Measurements from ENCODE around the gene TYW1.
"Not testable (repeated sequence)": the region's sequence is repeated elsewhere in the genome, so short reads cannot be mapped to it uniquely, and the experiment has no call there.

TYW1 gene

DNA sequence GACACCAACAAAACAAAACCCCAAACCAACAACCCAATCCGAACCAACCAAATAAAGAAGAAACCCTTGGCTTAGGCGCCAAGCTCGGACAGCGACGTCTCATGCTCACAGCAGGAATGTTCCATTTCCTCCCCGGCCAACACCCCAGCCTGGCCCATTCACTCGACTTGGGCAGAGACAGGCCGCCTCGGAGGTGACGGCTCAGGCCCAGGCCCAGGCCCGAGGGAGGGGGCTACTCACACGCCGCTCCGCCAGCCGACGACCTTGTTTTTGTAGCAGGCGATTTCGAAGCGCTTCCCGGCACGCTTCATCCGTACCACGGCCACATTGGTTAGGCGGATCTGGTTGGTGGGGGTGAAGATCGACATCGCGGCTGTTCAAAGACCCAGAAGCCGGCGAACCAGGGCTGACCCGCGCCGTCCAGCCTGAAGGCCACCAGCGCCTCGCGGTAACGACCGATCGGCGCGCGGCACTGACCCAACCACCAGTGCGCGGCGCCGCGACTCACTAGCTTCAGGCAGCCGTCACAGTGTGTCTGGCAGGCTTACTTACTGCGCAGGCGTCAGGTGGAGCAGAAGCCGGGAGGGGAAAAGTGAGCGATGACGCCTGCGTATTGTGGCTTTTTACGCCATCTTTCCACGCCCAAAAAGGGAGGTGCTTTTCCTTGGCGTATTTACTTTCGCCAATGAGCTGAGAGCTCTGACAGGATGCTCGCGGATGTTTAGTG lies 1.4 kb upstream of the TYW1 start, which contains the start of gene SBDS:
Gene SBDS, minus strand, starts transcription at position 537 of the 727 bp plus-strand sequence. Its CDS starts 169 bp downstream, at position 368.
- FAIRE-seq, result peak; percentile 97

DNA sequence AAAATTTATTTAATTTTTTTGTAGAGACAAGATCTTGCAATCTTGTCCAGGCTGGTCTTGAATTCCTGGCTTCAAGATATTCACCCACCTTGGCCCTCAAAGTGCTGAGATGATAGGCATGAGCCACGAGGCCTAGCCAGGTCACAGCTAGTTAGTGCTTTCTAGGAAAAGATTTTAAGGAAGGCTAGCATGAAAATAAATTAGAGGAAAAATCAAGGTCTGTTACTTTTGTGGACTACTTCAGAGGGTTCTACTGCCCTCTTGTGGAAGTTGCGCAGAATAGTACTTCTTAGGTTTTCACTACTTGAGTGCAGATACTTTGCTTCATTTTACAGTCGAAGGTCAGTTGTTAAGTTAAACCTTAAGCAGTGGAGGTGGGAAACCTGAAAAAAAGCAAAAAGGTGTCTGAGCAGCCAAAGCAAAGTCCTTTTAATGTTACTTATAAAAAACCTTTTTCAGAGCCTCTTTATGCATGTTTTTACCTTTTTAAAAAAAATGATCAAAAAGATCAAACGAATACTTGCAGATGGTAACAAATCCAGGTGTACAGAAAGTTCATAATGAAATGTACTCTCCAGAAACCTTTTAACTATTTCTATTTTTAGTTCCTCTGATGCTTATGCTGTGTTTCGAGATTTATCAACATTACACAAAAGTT lies 4.1 kb downstream of the TYW1 start:
- peak; percentile 100 for FAIRE-seq

DNA sequence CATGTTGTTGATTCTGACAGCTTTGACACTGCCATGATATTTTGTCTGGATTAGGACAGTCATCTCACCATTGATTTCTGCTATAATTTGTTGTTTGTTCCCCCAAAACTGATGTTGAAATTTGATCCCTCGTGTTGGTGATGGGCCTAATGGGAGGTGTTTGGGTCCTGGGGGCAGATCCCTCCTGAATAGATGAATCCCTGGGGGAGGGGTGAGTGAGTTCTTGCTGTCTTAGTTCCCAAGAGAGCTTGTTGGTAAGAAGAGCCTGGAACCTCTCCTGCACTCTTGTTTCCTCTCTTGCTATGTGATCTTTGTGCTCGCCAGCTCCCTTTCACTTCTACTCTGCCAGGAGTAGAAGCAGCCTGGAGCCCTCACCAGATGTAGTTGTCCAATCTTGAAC lies 7.5 kb downstream of the TYW1 start:
- not testable (repeated sequence) for FAIRE-seq

DNA sequence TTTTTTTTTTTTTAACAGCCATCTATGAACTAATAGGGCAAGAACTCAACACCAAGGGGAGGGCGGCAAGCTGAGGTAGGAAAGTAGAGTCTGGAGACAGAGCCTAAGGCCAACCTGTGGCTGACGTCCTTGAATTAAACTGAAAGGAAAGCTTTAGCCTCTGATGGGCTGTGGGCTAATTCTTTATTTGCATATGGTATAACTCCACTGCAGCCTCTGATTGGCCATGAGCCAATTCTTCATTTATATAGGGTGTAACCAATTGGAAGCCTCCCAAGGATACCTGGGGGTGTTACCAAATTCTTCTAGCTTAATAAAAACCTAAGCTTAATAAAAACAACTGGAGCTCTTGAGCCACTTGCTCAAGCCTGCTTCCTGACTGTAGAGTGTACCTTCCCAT lies 10.3 kb downstream of the TYW1 start:
- no peak for FAIRE-seq

DNA sequence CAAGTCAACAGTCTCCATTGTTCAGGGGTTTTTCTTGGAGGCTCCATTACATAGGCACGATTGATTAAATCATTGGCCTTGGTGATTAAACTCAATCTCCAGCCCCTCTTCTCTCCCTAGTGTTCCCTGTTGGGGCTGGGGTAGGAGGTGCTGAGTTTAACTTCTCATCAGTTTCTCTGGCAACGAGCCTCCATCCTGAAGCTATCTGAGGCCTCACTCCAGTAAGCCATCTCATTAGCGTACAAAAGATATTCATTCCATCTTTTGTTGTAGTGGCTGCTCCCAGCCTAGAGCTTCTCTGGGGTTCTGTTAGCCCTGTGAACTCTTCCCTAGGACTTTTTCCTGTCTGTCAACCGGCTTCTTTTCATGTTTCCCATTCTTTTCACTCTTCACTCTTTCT lies 11.6 kb downstream of the TYW1 start:
- FAIRE-seq, result no peak

DNA sequence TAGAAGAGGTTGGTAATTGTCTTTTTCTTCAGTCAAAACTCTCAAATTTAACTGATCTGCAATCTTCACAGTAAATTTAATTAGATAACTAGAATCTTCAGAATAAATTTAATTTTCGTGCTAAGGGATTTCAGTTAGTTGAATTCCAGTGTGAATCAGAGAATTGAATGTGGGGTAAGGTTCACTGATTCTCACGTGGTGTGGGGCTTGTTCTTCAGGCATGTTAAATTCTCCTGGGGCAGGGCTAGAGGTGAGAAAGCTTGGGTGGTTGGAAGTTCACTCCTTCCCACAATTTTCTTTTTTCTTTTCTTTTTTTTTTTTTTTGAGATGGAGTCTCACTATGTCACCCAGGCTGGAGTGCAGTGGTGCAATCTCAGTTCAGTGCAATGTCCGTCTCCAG lies 13.0 kb downstream of the TYW1 start:
- FAIRE-seq, result not testable (repeated sequence)

DNA sequence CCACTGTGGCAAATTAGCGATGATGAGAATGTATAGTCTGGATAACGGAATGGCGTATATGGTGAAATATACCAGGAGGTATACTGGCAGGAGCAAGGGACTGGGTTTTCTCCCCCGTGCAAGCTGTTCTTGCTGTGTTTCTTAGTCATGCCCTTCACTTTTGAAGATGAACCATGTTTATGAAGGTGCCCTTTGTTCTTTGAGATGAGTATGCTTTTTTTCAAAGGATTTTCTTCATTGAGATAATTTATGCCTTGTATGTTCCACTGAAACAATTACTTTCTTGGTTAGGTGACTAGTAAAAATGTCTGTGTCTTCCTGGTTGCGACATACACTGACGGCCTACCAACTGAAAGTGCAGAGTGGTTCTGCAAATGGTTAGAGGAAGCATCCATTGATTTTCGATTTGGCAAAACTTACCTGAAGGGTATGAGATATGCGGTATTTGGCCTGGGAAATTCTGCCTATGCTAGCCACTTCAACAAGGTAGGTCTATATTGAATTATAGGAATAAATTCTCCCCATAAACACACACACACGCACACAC lies 17.5 kb downstream of the TYW1 start:
- not testable (repeated sequence) for FAIRE-seq

DNA sequence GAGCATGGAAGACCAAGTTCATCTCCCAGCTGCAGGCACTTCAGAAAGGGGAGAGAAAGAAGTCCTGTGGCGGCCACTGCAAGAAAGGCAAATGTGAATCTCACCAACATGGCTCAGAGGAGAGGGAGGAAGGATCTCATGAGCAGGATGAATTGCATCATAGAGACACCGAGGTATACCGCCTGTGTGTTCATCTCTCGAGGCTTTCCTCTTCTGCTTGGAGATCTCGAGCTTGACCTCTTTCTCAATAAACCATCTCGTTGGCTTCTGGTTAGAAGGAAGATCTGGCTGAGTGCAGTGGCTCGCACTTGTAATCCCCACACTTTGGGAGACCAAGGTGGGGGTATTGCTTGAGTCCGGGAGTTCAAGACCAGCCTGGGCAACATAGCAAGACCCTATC lies 21.3 kb downstream of the TYW1 start:
- FAIRE-seq, result not testable (repeated sequence)

DNA sequence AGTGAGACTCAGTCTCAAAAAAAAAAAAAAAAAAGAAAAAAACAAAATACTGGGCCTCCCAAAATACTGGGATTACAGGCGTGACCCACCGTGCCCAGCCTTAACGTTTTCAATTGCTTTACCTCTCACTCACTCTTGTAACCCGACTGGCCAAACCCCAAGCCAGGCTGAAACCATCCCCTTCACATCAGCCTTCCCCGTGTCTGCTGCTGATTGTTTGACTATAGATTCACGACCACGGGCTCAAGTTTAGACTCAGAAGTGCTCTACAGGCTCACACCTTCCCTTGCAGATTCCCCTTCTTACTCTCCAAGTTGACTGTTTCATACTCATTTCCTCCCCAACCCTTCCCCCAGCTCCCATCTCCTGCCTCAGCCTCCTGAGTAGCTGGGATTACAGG lies 22.3 kb downstream of the TYW1 start:
- FAIRE-seq, result no peak

DNA sequence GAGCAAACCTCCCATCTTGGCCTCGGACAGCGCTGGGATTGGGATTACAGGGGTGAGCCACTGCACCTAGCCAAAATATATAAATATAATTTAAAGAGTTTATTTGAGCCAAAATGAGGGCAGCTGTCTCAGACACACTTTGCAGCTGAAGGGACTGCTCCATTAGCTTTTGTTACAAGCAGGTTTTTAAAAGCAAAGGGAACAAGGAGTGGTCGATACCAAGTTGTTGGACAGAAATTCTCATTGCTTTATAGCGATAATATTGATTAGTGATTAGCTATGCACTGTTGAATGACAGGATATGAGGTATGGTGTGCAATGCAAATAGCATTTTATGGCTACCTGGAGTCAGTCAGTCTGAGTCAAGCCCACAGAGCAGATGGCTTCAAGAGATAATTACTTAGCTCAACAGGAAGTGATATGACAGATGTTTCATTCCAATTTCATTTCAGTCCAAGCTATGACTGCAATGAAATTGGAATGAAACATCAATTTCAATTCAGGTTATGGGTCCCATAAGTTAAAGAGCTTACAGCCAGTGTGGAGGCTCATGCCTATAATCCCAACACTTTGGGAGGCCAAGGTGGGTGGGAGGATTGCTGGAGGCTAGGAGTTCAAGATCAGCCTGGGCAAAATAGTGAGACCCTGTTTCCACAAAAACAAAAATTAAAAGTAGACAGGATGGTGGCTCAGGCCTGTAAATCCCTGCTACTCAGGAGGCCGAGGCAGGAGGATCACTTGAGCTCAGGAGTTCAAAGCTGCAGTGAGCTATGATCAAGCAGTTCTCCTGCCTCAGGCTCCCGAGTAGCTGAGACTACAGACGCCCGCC lies 23.1 kb downstream of the TYW1 start:
- peak; percentile 27 for FAIRE-seq

DNA sequence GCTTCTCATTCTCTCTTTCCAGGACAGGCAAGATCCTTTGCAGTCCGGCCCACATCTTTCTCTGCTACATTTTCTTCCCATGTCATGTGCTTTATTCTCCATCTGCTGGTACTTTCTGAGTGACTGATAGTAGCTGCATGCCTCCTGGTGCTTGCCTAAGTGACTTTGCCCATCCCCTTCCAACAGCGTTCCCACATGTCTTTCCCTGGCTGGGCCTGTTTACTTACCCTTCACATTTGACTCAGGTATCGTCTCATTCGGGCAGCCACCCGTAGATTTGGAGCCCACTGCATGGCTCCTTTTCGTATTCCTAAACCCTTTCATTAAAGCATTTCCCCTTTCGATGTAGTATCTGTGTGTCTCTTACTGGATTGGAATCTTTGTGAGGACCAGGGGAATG lies 24.6 kb downstream of the TYW1 start:
- FAIRE-seq, result no peak

DNA sequence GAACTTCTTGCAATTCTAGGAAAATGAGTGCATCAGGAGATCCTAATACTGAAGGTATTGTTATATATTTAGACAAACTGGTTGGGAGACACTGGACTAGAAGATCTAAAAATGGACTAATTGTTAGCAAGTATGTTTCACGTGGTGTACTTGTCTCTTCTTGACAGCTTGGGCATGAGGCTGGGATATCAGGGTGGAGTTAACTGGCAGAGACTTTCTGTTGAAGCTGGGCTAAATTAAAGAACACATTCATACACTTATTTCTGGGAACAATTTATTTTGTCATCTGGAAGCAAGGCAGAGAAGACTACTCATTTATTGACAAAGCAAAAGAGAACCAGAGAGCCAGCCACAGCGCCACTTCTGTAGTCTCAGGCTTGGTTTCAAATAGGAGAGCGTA lies 25.9 kb downstream of the TYW1 start:
- no peak for FAIRE-seq

DNA sequence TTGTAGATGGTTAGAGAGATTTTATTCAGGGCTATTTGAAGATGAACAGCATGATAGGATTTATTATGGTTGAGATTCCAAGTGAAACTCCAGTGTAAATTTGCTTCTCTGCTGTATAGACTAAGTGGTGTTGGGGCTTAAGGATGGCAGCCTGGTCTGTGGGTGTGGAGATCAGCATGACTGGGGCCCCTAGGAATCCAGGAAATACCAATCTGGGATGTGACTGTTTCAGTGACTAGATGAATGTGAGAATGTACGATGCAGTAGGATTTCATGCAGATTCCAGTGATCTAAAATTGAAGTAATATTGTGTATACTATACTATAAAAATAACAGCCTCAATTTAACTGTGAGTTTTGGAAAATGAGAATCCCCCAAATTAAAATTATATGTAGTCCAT lies 28.8 kb downstream of the TYW1 start:
- not testable (repeated sequence) for FAIRE-seq

DNA sequence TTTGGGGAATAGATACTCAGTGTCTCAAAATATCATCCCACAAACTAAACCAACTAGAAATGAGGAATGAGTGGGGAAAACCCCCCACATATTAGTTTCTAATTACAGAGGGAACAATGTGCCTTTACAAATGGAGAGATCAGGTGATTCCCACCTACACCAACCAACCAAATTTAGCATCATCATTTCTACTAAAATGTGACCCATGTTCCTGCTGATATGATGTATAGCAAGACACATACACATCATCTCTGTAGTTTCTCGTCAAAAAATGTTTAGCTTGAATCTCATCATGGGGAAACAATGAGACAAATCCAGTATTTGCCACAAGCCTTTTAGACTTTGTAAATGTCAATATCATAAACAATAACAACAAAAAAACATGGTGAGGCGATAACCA lies 35.1 kb downstream of the TYW1 start:
- FAIRE-seq, result not testable (repeated sequence)

DNA sequence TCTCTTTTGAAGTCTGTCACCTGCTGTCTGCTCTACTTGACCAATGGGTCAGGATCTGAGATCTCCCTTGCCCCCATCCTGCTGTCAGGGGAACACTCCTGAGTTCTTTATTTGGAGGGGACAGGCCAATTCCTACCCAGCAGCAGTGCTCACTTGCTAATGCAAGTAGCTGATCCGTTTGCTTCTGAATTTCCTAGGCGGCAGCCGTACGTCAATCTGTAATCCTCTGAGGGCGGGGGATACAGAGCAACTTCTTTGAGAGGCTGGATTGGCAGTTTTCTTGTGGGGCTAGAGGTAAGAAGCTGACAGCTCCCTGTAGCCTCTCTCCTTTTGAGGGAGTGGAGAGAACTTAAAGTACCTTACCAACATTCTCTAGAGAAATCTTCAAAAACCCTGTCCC lies 36.6 kb downstream of the TYW1 start:
- FAIRE-seq, result no peak

DNA sequence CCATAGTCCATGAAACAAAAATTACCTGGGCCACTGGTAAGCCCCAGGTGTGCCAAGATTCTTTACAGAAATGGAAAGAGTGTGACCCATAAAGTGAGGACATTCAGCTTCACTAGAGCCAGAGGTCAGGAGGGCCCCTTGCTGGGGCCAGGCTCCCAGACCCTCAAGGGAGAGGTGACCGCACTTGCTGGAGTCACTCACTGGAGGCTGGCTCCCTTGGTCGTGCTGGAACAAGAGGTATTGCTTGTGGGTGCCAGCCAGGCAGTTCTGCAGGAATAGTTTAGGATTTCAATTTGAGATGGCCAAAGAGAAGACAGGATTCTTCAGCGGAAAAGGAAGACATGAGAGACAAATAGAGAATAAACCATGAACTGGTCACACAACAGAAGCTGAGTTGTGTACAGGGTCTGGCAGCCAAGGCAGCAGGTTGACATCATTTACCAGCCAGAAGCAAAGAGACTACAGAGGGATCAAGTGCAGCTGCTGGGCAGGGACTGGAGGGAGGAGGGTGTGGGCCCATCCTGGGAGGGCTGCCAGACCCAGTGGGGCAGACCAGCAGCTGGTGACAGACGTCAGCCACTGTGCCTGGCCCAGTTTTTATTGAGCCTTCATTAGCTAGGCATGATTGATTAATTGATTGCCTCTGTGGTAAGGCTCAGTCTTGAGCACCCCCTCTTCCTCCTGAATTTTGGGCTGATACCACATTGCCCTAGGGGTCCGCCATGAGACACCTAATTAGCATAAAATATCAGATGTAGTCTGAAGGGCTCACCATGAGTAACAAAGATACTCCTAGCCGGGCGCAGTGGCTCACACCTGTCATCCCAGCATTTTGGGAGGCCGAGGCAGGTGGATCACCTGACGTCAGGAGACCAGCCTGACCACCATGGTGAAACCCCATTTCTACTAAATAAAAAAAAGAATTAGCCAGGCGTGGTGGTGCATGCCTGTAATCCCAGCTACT lies 40.1 kb downstream of the TYW1 start:
- not testable (repeated sequence) for FAIRE-seq

DNA sequence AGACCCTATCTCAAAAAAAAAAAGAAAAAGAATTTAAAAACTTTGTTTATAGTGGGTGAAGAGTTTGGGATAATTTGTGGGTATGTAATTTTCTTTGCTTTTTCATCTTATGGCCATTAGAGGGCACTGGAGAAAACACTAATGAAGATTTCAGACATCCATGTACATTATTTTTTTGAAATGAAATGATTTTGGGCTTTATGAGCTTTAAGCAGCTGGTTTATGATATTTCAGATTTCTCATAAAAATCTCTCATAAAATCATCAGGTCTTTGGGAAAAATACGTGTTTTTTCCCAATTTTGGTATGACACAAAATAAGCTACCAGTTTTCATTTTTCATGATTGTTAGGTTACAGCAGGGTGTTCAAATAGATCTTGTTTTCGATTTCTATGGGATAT lies 44.2 kb downstream of the TYW1 start:
- FAIRE-seq, result peak; percentile 99

DNA sequence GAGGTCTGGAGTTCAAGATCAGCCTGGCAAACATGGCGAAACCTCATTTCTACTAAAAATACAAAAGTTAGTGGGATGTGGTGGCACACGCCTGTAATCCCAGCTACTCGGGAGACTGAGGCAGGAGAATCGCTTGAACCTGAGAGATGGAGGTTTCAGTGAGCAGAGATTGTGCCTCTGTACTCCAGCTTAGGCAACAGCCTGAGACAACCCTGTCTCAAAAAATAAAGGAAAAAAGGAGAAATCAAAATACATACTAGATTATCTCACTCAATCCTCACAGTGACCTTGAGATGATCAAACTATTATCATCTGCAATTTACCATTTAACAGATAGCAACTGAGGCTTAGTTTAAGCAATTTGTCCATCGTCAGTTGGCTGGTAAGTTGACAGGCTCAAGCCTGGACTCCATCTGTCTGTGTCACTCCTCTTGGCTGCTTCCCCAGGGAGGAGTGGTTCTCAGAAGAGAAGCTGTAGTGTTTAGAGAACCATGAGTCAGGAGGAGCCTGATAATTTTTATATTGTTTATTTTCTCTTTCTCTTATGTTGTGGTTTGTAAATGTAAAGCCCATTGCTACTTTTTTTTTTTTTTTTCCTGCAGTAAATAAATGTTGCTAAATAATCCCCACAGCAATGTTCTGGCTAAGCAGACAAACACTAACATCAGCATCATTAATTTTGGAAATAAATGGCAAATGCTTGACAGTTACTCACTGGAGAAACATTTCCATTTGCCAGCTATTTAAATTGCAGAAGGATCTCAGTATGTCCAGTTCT lies 46.3 kb downstream of the TYW1 start:
- peak; percentile 89 for FAIRE-seq

DNA sequence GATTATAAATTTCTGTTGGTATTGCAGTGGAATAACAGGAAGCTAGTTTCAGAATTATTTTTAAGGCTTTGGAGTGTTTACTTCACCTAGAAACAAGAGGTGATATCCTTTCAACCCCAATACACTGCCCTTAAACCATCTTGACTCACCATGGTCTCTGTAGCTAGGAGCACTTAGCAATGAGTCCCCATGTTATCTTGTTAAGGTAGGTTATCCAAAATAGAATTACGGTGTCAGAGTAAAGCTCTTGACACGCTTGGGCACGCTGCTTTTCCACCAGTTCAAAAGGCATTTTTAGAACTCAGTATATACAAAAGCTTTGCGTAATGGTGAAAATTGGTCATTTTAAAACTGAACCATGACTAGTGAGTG lies 46.9 kb downstream of the TYW1 start:
- FAIRE-seq, result not testable (repeated sequence)

DNA sequence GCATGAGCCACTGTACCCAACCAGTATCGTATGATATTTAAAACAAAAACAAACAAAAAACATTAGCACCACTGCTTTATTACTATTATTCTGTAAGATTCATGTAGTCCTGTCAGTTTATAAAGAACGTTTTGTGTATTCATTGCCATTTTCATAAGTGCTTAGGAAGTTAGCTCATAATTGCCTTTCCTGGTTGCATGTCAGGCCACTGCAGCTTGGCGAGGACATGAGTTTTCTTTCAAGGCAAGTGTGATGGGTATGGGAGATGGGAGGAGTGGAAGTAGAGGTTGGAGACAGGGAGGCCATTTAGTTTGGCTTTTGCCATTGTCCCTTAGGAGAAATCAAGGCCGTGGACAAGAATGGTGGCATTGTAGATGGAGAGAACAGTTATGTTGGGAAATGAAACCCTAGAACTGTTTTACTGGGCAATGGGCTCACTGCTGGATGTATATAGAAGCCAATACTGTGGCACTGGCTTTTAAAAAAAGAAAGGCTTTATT lies 48.9 kb downstream of the TYW1 start:
- FAIRE-seq, result no peak

DNA sequence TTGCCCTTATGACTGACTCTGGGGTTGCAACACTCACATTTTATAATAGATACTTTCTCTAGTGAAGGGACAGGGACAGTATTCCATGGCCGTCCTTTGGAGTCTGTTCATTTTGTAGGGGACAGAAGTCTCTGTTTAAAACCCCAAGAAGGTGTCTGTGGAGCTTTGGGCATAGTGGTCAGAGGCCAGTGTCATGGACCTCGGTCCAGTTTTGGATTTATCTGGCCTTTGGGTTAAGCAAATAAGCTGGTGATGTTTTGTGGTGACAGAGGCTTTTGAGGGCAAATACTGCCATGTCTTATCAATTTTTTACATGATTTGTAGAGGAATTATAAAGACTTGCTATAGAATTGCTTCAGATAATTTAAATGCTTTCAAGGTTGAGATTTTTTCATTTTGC lies 50.2 kb downstream of the TYW1 start:
- FAIRE-seq, result not testable (repeated sequence)

Data from islet of Langerhans (tissue), 1 donor.